Muscle of leg (tissue), 11 donors: ENCODE data around the gene DOC2A. TPM values are rescaled to one million over a fixed set of nuclear protein-coding genes. Genes with fewer than 3 reads are reported as not detected.
"Not testable (repeated sequence)": the region's sequence is repeated elsewhere in the genome, so short reads cannot be mapped to it uniquely, and the experiment has no call there.

Experiments used
- DNase-seq: peaks from one replicate; pipeline ENCODE4 v3.0.0; 2013
- H3K27ac ChIP-seq: one replicate; pipeline ENCODE4 v1.5.1; 2013; ENCODE audit warnings: mild to moderate bottlenecking, low read length, control low read depth
- H3K27me3 ChIP-seq: one replicate; pipeline ENCODE4 v1.6.1; 2013; ENCODE audit warnings: low read length; ENCODE audit not compliant: control insufficient read depth, insufficient read depth
- H3K36me3 ChIP-seq: one replicate; pipeline ENCODE4 v1.6.1; 2013; ENCODE audit warnings: low read length; ENCODE audit not compliant: control insufficient read depth, insufficient read depth
- H3K4me1 ChIP-seq: one replicate; pipeline ENCODE4 v1.6.1; 2013; ENCODE audit warnings: low read length; ENCODE audit not compliant: control insufficient read depth, insufficient read depth
- H3K4me3 ChIP-seq: one replicate; pipeline ENCODE4 v1.5.1; 2013; ENCODE audit warnings: low read length, control low read depth
- H3K9me3 ChIP-seq: replicated peaks from 2 replicates; pipeline ENCODE4 v1.6.1; 2013; ENCODE audit warnings: low read depth, low read length; ENCODE audit not compliant: control insufficient read depth
- WGBS: methylation state at CpG from one replicate; pipeline ENCODE4 v1.1.5; 2013; ENCODE audit warnings: missing lambda C conversion rate; ENCODE audit not compliant: insufficient coverage; 5-methylcytosine and 5-hydroxymethylcytosine counted together
- polyA plus RNA-seq, 8 donors: library from polyadenylated mRNA; unstranded; fragments of 120-200 nt; gene quantifications; one replicate each; pipeline versions ENCODE4 v1.2.1 to v1.2.3, GENCODE V29; 2013; ENCODE audit warnings: inconsistent platforms in 1 of 8, low replicate concordance in 1 of 8; ENCODE audit not compliant: insufficient read length in 8 of 8, insufficient read depth in 1 of 8
- total RNA-seq: library from RNA; stranded (reverse); fragments of 120-200 nt; gene quantifications from one replicate; pipeline ENCODE4 v1.2.4, GENCODE V29; 2013

DOC2A gene
- total and polyA plus RNA-seq, 9 donors: 0.22 to 1.8 (median 0.81) TPM

GRCh38 chr16:30016555-30017276 lies 5.9 kb upstream of the DOC2A start:
- Histone ChIP-seq H3K9me3 (no peaks in the 10 kb centered on the region), H3K36me3 (no peaks in the 10 kb centered on the region), H3K4me1 (peaks cover 6% of the 10 kb centered on the region), H3K27ac (no peak overlapping the region), H3K4me3 (no peak overlapping the region), H3K27me3 (peaks cover 24% of the 10 kb centered on the region)
- WGBS: 60% methylated on average over 1 of the region's 8 CpGs
- DNase-seq: no peak

- peaks cover 26% of the 10 kb centered on the region for H3K27me3 ChIP-seq
- not testable (repeated sequence) for H3K4me1 ChIP-seq, H3K36me3 ChIP-seq, H3K4me3 ChIP-seq, H3K9me3 ChIP-seq, DNase-seq, H3K27ac ChIP-seq
- WGBS: no CpG with 5 or more reads among the region's 7 CpGs
Observed at GRCh38 chr16:30015450-30015849, 4.6 kb upstream of the DOC2A start.

GRCh38 chr16:30012598-30012997 lies 1.8 kb upstream of the DOC2A start:
- not testable (repeated sequence) for H3K36me3 ChIP-seq, DNase-seq, H3K27ac ChIP-seq, H3K9me3 ChIP-seq, H3K4me3 ChIP-seq
- H3K4me1 ChIP-seq: peaks cover 15% of the 10 kb centered on the region
- H3K27me3 ChIP-seq: peaks cover 46% of the 10 kb centered on the region
- WGBS: 32% methylated on average over 5 of the region's 14 CpGs

- H3K27me3 ChIP-seq: peaks cover 46% of the 10 kb centered on the region
- DNase-seq: no peak
- no peak overlapping the region for H3K27ac ChIP-seq
- WGBS: 6% methylated on average over 27 of the region's 31 CpGs
- H3K9me3 ChIP-seq: no peaks in the 10 kb centered on the region
- no peak overlapping the region for H3K4me3 ChIP-seq
- peaks cover 15% of the 10 kb centered on the region for H3K4me1 ChIP-seq
- peaks cover 4% of the 10 kb centered on the region for H3K36me3 ChIP-seq
Observed at GRCh38 chr16:30011714-30012504, 1.1 kb upstream of the DOC2A start.

- Histone ChIP-seq H3K4me1 (peaks cover 18% of the 10 kb centered on the region), H3K27ac (no peak overlapping the region), H3K9me3 (no peaks in the 10 kb centered on the region), H3K36me3 (peaks cover 4% of the 10 kb centered on the region), H3K27me3 (peaks cover 43% of the 10 kb centered on the region), H3K4me3 (peak overlapping the region; percentile 8)
- 12% methylated on average over 29 of the region's 34 CpGs for WGBS
- no peak for DNase-seq
Observed at GRCh38 chr16:30009990-30010843, 610 bp downstream of the DOC2A start.

- Histone ChIP-seq H3K4me3 (no peak overlapping the region), H3K27ac (no peak overlapping the region), H3K27me3 (peaks cover 43% of the 10 kb centered on the region), H3K9me3 (no peaks in the 10 kb centered on the region), H3K36me3 (peaks cover 8% of the 10 kb centered on the region), H3K4me1 (peaks cover 18% of the 10 kb centered on the region)
- WGBS: 39% methylated on average over 13 of the region's 26 CpGs
- no peak for DNase-seq
Observed at GRCh38 chr16:30009085-30009862, 1.6 kb downstream of the DOC2A start.

- Histone ChIP-seq H3K4me1 (peaks cover 18% of the 10 kb centered on the region), H3K36me3 (peaks cover 19% of the 10 kb centered on the region), H3K27me3 (peaks cover 39% of the 10 kb centered on the region), H3K27ac (no peak overlapping the region), H3K4me3 (no peak overlapping the region), H3K9me3 (no peaks in the 10 kb centered on the region)
- 70% methylated on average over 10 of the region's 11 CpGs for whole genome bisulfite sequencing
- no peak for DNase-seq
Observed at GRCh38 chr16:30007378-30007895, 3.4 kb downstream of the DOC2A start.

- Histone ChIP-seq H3K9me3 (no peaks in the 10 kb centered on the region), H3K4me1 (peaks cover 18% of the 10 kb centered on the region), H3K36me3 (peaks cover 25% of the 10 kb centered on the region), H3K27me3 (peaks cover 33% of the 10 kb centered on the region), H3K4me3 (no peak overlapping the region), H3K27ac (no peak overlapping the region)
- WGBS: 80% methylated on average over 24 of the region's 34 CpGs
- no peak for DNase-seq
Observed at GRCh38 chr16:30006659-30007377, 4.0 kb downstream of the DOC2A start.

- Histone ChIP-seq H3K4me1 (peaks cover 14% of the 10 kb centered on the region), H3K27ac (no peak overlapping the region), H3K9me3 (no peaks in the 10 kb centered on the region), H3K36me3 (peaks cover 31% of the 10 kb centered on the region), H3K27me3 (peaks cover 27% of the 10 kb centered on the region), H3K4me3 (no peak overlapping the region)
- WGBS: 83% methylated on average over 18 of the region's 18 CpGs
- no peak for DNase-seq
Observed at GRCh38 chr16:30006095-30006473, 4.7 kb downstream of the DOC2A start.
